Muscle of leg (tissue), 11 donors: Measurements from ENCODE around the gene SCCPDH. TPM values are rescaled to one million over a fixed set of nuclear protein-coding genes. Genes with fewer than 3 reads are reported as not detected.

Experiments used
- DNase-seq: peaks from one replicate; pipeline ENCODE4 v3.0.0; 2013
- H3K27ac ChIP-seq: one replicate; pipeline ENCODE4 v1.5.1; 2013; ENCODE audit warnings: mild to moderate bottlenecking, low read length, control low read depth
- H3K27me3 ChIP-seq: one replicate; pipeline ENCODE4 v1.6.1; 2013; ENCODE audit warnings: low read length; ENCODE audit not compliant: control insufficient read depth, insufficient read depth
- H3K36me3 ChIP-seq: one replicate; pipeline ENCODE4 v1.6.1; 2013; ENCODE audit warnings: low read length; ENCODE audit not compliant: control insufficient read depth, insufficient read depth
- H3K4me1 ChIP-seq: one replicate; pipeline ENCODE4 v1.6.1; 2013; ENCODE audit warnings: low read length; ENCODE audit not compliant: control insufficient read depth, insufficient read depth
- H3K4me3 ChIP-seq: one replicate; pipeline ENCODE4 v1.5.1; 2013; ENCODE audit warnings: low read length, control low read depth
- H3K9me3 ChIP-seq: replicated peaks from 2 replicates; pipeline ENCODE4 v1.6.1; 2013; ENCODE audit warnings: low read depth, low read length; ENCODE audit not compliant: control insufficient read depth
- WGBS: methylation state at CpG from one replicate; pipeline ENCODE4 v1.1.5; 2013; ENCODE audit warnings: missing lambda C conversion rate; ENCODE audit not compliant: insufficient coverage; 5-methylcytosine and 5-hydroxymethylcytosine counted together
- polyA plus RNA-seq, 8 donors: library from polyadenylated mRNA; unstranded; fragments of 120-200 nt; gene quantifications; one replicate each; pipeline versions ENCODE4 v1.2.1 to v1.2.3, GENCODE V29; 2013; ENCODE audit warnings: inconsistent platforms in 1 of 8, low replicate concordance in 1 of 8; ENCODE audit not compliant: insufficient read length in 8 of 8, insufficient read depth in 1 of 8
- total RNA-seq: library from RNA; stranded (reverse); fragments of 120-200 nt; gene quantifications from one replicate; pipeline ENCODE4 v1.2.4, GENCODE V29; 2013

Gene SCCPDH
- total and polyA plus RNA-seq, 9 donors = 32.2 to 41.0 (median 35.3) TPM

DNA sequence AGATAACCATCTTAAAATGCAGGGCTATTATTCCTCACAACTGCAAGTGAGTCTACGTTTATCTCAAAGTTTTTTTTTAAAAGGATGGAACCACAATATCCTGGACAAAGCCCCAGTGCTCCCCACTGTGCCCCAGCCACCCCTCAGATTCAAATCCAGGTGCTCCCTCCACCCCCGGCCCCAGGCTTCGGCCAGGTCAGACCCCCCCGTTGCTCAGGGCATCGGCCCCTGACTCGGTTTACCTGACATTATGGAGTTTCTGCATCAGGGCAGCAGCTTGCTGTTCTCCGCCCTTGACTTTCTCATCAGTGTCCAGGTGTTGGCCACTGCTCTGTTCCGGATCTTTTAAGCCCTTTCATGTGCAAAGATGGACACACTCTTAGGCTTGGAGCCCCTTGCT, 72.9 kb downstream of the SCCPDH start:
- Histone ChIP-seq H3K36me3 (no peaks in the 10 kb centered on the region), H3K9me3 (no peaks in the 10 kb centered on the region), H3K4me3 (no peak overlapping the region), H3K4me1 (peaks cover 34% of the 10 kb centered on the region), H3K27me3 (no peaks in the 10 kb centered on the region), H3K27ac (no peak overlapping the region)
- no peak for DNase-seq
- WGBS = 80% methylated on average over 7 of the region's 8 CpGs

DNA sequence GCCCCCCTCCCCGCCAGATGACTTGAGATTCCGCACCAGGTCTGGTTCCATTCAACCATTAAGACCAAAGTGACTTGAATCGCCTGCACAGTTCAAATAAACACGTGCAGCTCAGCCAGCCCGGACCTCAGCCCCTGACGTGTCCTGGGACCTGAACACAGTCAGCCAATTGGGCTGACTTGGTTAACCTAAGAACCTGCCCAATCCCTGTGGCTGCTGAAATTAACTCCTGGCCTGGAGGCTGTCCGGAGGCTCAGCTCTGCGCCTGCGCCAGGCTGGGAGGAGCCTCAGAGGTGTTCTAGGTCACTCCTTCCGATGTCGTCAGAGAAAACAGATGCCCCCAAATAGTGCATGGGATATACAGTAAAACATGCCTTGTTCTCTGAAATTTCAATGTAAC, 73.4 kb downstream of the SCCPDH start:
- WGBS = 44% methylated on average over 10 of the region's 11 CpGs
- no peak overlapping the region for H3K27ac ChIP-seq

DNA sequence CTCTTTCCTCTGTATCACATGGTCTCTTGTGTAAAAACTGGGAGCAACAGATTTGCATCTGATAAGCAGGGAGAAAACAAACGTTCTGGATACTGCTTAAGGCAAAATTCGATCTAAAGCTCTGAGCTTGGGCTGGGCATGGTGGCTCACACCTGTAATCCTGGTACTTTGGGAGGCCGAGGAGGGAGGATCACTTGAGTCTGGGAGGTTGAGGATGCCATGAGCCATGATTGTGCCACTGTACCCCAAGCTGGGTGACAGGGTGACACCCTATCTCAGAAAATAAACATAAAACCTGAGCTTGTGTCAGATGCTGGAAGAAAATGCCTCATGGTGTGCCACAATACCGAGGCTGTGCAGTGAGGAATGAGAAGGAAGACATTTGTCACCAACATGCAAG, 73.9 kb downstream of the SCCPDH start:
- no peak for DNase-seq
- H3K27me3 ChIP-seq = no peaks in the 10 kb centered on the region
- H3K27ac ChIP-seq = no peak overlapping the region
- no peaks in the 10 kb centered on the region for H3K9me3 ChIP-seq
- H3K36me3 ChIP-seq = no peaks in the 10 kb centered on the region
- peaks cover 36% of the 10 kb centered on the region for H3K4me1 ChIP-seq
- WGBS = 60% methylated on average over 1 of the region's 4 CpGs
- no peak overlapping the region for H3K4me3 ChIP-seq

More for the DNA sequence above, 73.4 kb downstream of the SCCPDH start:
- DNase-seq = no peak
- no peak overlapping the region for H3K4me3 ChIP-seq
- H3K27me3 ChIP-seq = no peaks in the 10 kb centered on the region
- peaks cover 36% of the 10 kb centered on the region for H3K4me1 ChIP-seq
- H3K9me3 ChIP-seq = no peaks in the 10 kb centered on the region
- no peaks in the 10 kb centered on the region for H3K36me3 ChIP-seq

DNA sequence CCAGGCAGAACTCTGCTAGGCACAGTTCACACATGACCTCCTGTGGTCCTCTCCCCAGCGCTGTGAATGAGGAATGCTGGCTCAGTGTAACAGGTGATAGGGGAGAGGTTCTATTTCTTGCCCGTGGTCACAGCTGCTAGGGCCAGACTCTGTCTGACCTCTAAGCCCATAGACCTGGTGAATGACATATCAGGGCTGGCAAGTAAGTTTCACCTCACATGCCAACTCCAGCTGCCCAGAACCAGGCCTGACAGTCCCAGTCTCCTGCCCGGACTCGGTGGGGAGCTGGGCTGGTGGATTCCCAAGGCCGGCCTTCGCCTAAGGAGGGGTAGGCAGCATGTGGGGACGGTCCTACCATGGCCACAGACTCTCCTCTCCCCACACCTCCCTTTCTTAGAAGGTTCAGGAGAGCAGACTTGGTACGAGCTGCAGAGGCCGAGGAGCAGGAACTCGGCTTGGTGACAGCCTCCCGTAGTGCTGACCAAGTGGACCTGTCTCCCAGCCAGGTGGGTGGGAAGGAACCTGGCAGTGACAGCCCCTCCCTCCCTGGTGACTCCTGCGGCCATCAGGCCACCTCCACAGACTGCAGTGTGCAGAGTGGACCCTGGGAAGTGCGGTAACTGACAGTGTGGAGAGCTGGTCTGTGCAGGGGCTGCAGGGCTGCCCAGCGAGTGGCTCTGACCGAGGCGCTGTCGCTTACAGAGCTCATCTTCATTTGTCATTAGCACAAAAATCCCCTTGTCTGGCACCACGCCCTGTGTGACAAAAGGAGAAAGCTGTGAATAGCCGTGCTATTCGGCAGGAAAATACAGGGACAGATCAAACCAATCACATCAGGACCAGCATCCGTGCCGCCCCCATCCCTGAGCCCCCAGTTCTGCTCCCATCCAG, 74.6 kb downstream of the SCCPDH start:
- peak; percentile 58 for DNase-seq
- Histone ChIP-seq H3K4me3 (no peak overlapping the region), H3K36me3 (no peaks in the 10 kb centered on the region), H3K9me3 (no peaks in the 10 kb centered on the region), H3K27ac (no peak overlapping the region), H3K27me3 (no peaks in the 10 kb centered on the region), H3K4me1 (peaks cover 36% of the 10 kb centered on the region)
- 57% methylated on average over 12 of the region's 22 CpGs for WGBS

DNA sequence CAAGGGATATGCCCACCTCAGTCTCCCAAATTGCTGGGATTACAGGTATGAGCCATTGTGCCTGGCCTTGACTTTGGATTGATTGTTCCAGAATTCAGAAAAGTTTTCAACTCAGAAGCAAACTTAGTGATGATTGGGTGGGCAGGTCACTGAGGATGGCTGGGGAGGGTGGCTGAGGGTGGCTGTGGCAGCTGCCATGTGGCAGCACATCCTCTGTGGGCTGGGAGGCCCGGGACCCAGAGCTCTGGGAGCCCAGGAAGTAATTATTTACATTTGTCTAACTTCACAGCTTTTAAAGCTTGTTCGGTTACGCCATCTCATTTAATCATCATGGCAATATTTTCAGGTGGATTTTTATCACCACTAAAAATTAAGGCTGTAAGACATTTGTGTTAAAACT, 76.1 kb downstream of the SCCPDH start:
- WGBS = no CpG with 5 or more reads among the region's 3 CpGs
- H3K9me3 ChIP-seq = no peaks in the 10 kb centered on the region
- H3K4me1 ChIP-seq = peaks cover 24% of the 10 kb centered on the region
- H3K27me3 ChIP-seq = no peaks in the 10 kb centered on the region
- no peak for DNase-seq
- H3K36me3 ChIP-seq = no peaks in the 10 kb centered on the region
- H3K27ac ChIP-seq = no peak overlapping the region
- no peak overlapping the region for H3K4me3 ChIP-seq

DNA sequence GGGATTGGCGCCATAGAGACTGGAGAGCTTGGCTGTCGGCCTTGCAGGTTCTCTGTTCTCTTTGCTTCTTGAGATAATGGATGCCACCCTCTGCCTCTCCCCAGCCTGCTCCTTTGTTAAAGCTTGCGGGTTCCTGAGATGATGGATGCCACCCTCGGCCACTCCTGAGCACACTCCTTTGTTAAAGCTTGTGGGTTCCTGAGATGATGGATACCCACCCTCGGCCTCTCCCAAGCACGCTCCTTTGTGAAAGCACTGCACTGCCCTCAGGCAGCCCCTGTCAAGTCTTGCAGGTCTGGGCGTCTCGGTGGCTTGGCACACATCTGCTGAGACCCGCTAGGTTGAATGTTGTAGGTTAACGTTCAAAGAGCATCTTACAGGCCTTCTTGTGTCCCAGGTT, 76.5 kb downstream of the SCCPDH start:
- WGBS = 82% methylated on average over 8 of the region's 10 CpGs
- Histone ChIP-seq H3K9me3 (no peaks in the 10 kb centered on the region), H3K4me3 (no peak overlapping the region), H3K27ac (no peak overlapping the region), H3K36me3 (no peaks in the 10 kb centered on the region), H3K27me3 (no peaks in the 10 kb centered on the region), H3K4me1 (peaks cover 23% of the 10 kb centered on the region)
- no peak for DNase-seq

DNA sequence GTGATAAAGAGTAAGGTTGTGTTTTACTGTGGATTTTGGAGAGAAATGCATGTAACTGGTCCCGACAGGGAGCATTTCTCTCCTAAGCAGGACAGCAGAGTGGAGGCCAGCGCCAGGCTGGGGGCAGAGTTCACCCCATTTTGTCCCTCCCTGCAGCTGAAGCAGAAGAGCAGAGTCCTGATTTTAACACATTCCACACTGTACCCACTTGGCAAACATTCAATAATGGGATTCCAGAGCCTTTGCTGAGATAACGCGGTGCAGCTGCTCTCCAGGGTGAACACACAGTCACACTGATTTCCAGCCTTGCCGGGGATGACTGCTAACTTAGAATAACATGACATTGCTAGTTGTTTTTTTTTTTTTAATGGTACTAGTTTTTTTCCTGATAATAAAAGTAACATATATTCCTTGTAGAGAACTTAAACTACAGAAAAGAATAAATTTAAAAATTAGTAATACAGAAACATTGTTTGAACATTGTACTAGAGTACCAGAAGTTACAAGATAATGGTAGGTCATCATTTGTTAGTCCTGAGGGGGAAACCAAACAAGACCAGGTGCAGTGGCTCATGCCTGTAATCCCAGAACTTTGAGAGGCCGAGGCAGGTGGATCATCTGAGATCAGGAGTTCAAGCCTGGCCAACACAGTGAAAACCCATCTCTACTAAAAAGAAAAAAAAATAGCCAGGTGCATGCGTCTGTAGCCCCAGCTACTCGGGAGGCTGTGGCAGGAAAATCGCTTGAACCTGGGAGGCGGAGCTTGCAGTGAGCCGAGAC, 77.2 kb downstream of the SCCPDH start:
- Histone ChIP-seq H3K36me3 (no peaks in the 10 kb centered on the region), H3K4me3 (no peak overlapping the region), H3K4me1 (peaks cover 23% of the 10 kb centered on the region), H3K9me3 (no peaks in the 10 kb centered on the region), H3K27ac (no peak overlapping the region), H3K27me3 (no peaks in the 10 kb centered on the region)
- no peak for DNase-seq
- 61% methylated on average over 5 of the region's 11 CpGs for WGBS

DNA sequence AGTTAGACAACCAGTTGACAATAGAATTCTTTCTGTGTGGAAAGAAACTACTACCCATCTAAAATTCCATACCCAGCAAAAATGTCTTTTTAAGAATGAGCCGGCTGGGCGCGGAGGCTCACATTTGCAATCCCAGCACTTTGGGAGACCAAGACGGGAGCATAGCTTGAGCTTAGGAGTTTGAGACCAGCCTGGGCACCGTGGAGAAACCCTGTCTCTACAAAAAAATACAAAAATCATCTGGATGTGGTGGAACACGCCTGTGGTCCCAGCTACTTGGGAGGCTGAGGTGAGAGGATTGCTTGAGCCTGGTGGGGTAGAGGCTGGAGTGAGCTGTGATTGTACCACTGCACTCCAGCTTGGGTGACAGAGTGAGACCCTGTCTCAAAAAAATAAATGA, 79.2 kb downstream of the SCCPDH start:
- DNase-seq = no peak
- no peak overlapping the region for H3K4me3 ChIP-seq
- no peaks in the 10 kb centered on the region for H3K27me3 ChIP-seq
- no CpG with 5 or more reads among the region's 6 CpGs for WGBS
- H3K9me3 ChIP-seq = no peaks in the 10 kb centered on the region
- H3K36me3 ChIP-seq = no peaks in the 10 kb centered on the region
- H3K27ac ChIP-seq = no peak overlapping the region
- H3K4me1 ChIP-seq = peaks cover 14% of the 10 kb centered on the region

DNA sequence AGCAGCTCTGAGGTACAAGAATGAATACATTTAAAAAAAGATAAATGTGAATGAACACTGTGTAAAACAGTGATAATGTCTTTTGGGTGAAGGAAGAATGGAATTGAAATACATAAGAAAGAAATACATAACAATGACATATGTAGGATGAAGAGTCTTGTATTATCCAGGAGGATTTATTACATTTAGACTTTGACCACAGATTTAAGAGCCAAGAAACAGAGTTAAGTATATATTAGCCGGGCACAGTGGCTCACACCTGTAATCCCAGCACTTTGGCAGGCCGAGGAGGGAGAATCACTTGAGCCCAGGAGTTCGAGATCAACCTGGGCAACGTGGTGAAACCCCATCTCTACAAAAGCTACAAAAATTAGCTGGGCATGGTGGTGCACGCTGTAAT, 79.7 kb downstream of the SCCPDH start:
- H3K4me3 ChIP-seq = no peak overlapping the region

DNA sequence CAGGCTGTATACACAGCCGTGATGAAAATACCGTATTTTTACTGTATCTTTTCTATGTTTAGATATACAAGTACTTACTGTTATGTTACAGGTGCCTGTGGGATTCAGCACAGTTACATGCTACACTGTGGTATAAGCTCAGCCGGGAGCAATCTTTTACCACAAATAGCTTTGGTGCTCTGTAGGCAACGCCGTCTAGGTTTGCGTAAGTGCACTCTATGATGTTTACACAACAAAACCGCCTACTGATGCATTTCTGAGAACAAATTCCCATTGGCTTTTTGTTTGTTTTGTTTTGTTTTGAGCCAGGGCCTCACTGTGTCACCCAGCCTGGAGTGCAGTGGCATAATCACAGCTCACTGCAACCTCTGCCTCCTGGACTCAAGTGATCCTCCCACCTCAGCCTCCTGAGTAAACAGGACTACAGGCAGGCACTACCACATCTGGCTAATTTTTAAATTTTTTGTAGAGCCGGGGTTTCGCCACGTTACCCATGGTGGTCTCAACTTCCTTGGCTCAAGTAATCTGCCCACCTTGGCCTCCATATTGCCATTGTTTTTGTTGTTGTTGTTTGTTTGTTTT, 81.0 kb downstream of the SCCPDH start:
- no peaks in the 10 kb centered on the region for H3K27me3 ChIP-seq
- H3K27ac ChIP-seq = no peak overlapping the region
- H3K4me3 ChIP-seq = no peak overlapping the region
- WGBS = no CpG with 5 or more reads among the region's 10 CpGs
- H3K36me3 ChIP-seq = no peaks in the 10 kb centered on the region
- no peaks in the 10 kb centered on the region for H3K9me3 ChIP-seq
- peaks cover 3% of the 10 kb centered on the region for H3K4me1 ChIP-seq
- DNase-seq = no peak

More for the DNA sequence above, 79.7 kb downstream of the SCCPDH start:
- H3K27me3 ChIP-seq = no peaks in the 10 kb centered on the region
- H3K4me1 ChIP-seq = peaks cover 10% of the 10 kb centered on the region
- H3K36me3 ChIP-seq = no peaks in the 10 kb centered on the region
- no peaks in the 10 kb centered on the region for H3K9me3 ChIP-seq
- H3K27ac ChIP-seq = no peak overlapping the region
- 82% methylated on average over 2 of the region's 5 CpGs for WGBS
- no peak for DNase-seq
